Measurements from ENCODE around the gene POMGNT1. TPM values are rescaled to one million over a fixed set of nuclear protein-coding genes. Genes with fewer than 3 reads are reported as not detected.

The POMGNT1 gene
- total and polyA plus RNA-seq, 2 of the 8 experiments (the other 6 are each of a cell fraction or from before 2014, with no cell fraction given): 28.0 to 40.3 TPM

DNA sequence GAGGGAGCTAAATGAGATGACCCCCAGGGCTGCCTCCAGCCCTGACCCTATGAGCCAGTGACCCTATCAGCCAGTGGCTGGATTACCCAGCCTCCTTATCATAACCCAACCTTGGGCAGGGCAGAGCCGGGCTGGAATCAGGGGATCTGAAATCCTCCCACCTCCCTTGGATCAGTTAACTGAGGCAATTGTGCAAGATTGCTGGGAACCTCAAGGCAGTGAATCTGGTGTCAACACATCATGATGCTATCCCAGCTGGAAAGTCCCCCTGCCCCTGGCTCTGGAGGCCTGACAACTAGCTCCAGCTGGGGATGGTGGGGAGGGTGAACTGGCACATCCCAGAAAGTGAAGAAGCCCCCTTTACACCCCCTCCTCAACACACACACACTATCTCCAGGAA lies 29.8 kb downstream of the POMGNT1 start:
- WGBS, 2 experiments (ENCODE audit: extremely low coverage in 1 of 2, insufficient coverage in 1 of 2, insufficient read length in 1 of 2, insufficient replicate concordance in 2 of 2, low coverage in 1 of 2, low lambda C conversion rate in 2 of 2, missing lambda C conversion rate in 1 of 2): 93% methylated on average over 1 of the region's 1 CpG; no CpG with 5 or more reads in 1 of the 2 experiments
- H2AFZ ChIP-seq (ENCODE audit: low read length): no peak overlapping the region
- H3K9ac ChIP-seq (replicated peaks in 1 of 4; ENCODE audit: extremely low read depth in 1 of 4, low read depth in 3 of 4, low read length in 3 of 4): no peak overlapping the region
- no peaks in the 10 kb centered on the region for H3K9me3 ChIP-seq (ENCODE audit: insufficient read depth in 2 of 2, low read depth in 1 of 2, low read length in 1 of 2)
- no peak overlapping the region for H3K18ac ChIP-seq (ENCODE audit: extremely low read depth, low read length)
- no peak overlapping the region for H4K5ac ChIP-seq (ENCODE audit: insufficient read length, low read depth, low read length)
- H4K8ac ChIP-seq (ENCODE audit: extremely low read depth, insufficient read depth, low read length): no peak overlapping the region
- 0 out of 2 replicates have a peak overlapping the region, but pooled peaks have one; percentile 13 for H2BK20ac ChIP-seq (ENCODE audit: low read length)
- H2BK12ac ChIP-seq (ENCODE audit: low read depth, low read length): no peak overlapping the region
- no peaks in the 10 kb centered on the region for H3K79me1 ChIP-seq (ENCODE audit: low read depth, low read length)
- H3K14ac ChIP-seq (ENCODE audit: insufficient read length): no peak overlapping the region
- DNase-seq (ENCODE audit: low read depth in 1 of 2, low spot score in 2 of 2) (no peak), FAIRE-seq (no peak)
- no peak overlapping the region for H2BK5ac ChIP-seq (ENCODE audit: low read depth, low read length)
- H3K23ac ChIP-seq (ENCODE audit: insufficient read length): no peak overlapping the region
- 0 out of 2 replicates have a peak overlapping the region, but pooled peaks have one; percentile 83 for H2BK15ac ChIP-seq (ENCODE audit: low read length)
- POLR2A ChIA-PET (ENCODE audit: partially characterized antibody): interaction anchor here (0.6 to 2.9 kb wide), 4 partner anchors 22 to 549 kb away, joined by 3 to 8 read pairs (median 3); partner anchors contain the start of gene PIK3R3
- H4K91ac ChIP-seq (replicated peaks; ENCODE audit: insufficient read length, low read length): no peak overlapping the region
- no peaks in the 10 kb centered on the region for H4K20me1 ChIP-seq (replicated peaks in 1 of 2; ENCODE audit: control insufficient read depth in 1 of 2, insufficient read depth in 2 of 2, low read length in 2 of 2)
- no peaks in the 10 kb centered on the region; the same call in 1 of the 2 replicates for H3K23me2 ChIP-seq (ENCODE audit: low read depth, low read length)
- H3K4me3 ChIP-seq (ENCODE audit: extremely low read depth in 1 of 4, insufficient read depth in 2 of 4, low read depth in 3 of 4, low read length in 4 of 4): no peak overlapping the region
- no peak overlapping the region for H2AK5ac ChIP-seq (ENCODE audit: low read depth, low read length)
- H2BK120ac ChIP-seq (replicated peaks; ENCODE audit: low read depth, low read length): no peak overlapping the region
- no peaks in the 10 kb centered on the region for H3K79me2 ChIP-seq (ENCODE audit: control insufficient read depth in 1 of 2, insufficient read depth in 2 of 2, low read length in 2 of 2)
- CTCF ChIA-PET (ENCODE audit: partially characterized antibody): interaction anchor here (0.6 to 8.7 kb wide), 6 partner anchors 10 to 132 kb away, joined by 3 to 67 read pairs (median 10); no protein-coding TSS in a partner anchor
- peaks cover 0 to 14% (median 9%) of the 10 kb centered on the region in 4 experiments; a peak in 5 of 7 replicates for H3K27me3 ChIP-seq (replicated peaks in 1 of 4; ENCODE audit: control insufficient read depth in 3 of 4, extremely low read depth in 1 of 4, insufficient read depth in 3 of 4, low read length in 3 of 4)
- peaks cover under 1 to 23% (median 11%) of the 10 kb centered on the region in 4 experiments for H3K4me1 ChIP-seq (replicated peaks in 1 of 4; ENCODE audit: control insufficient read depth in 3 of 4, insufficient read depth in 4 of 4, low read length in 3 of 4)
- no peak overlapping the region for H3K56ac ChIP-seq (replicated peaks; ENCODE audit: insufficient read length, low read depth, low read length)
- no peak overlapping the region for H3K27ac ChIP-seq (ENCODE audit: low read depth, low read length)
- H3K36me3 ChIP-seq (ENCODE audit: control insufficient read depth in 2 of 4, insufficient read depth in 4 of 4, low read length in 3 of 4): no peaks in the 10 kb centered on the region
- no peak overlapping the region for H3K4ac ChIP-seq (replicated peaks; ENCODE audit: insufficient read length, low read depth, low read length)
- H3K4me2 ChIP-seq (ENCODE audit: insufficient read depth in 1 of 2, low read depth in 2 of 2, low read length in 2 of 2): no peak overlapping the region
- no peak for TF ChIP-seq HDAC6 (IDR thresholded peaks at IDR 0.05; ENCODE audit: low read depth, low read length)
- no peak for TF ChIP-seq POU5F1 (IDR thresholded peaks at IDR 0.05; ENCODE audit: low read depth, low read length)
- TF ChIP-seq, protein P1, sequence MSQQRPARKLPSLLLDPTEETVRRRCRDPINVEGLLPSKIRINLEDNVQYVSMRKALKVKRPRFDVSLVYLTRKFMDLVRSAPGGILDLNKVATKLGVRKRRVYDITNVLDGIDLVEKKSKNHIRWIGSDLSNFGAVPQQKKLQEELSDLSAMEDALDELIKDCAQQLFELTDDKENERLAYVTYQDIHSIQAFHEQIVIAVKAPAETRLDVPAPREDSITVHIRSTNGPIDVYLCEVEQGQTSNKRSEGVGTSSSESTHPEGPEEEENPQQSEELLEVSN (IDR thresholded peaks at IDR 0.05): no peak
- TF ChIP-seq ASH2L (IDR thresholded peaks at IDR 0.05; ENCODE audit: low read length): no peak
- no peak for TF ChIP-seq RBBP5 (IDR thresholded peaks at IDR 0.05; ENCODE audit: borderline replicate concordance, low read depth, low read length)
- no peak for TF ChIP-seq KDM4A (IDR thresholded peaks at IDR 0.05; ENCODE audit: low read depth, low read length, severe bottlenecking)
- TF ChIP-seq KDM5A (IDR thresholded peaks at IDR 0.05; ENCODE audit: low read length): no peak
- no peak for TF ChIP-seq MAFK (IDR thresholded peaks at IDR 0.05; ENCODE audit: low read depth, low read length)
- TF ChIP-seq FOSL1 (IDR thresholded peaks at IDR 0.05; ENCODE audit: insufficient read depth, low read depth, low read length): no peak
- TF ChIP-seq SIX5 (IDR thresholded peaks at IDR 0.05; ENCODE audit: low read depth, low read length): no peak
- TF ChIP-seq CBX8 (IDR thresholded peaks at IDR 0.05; ENCODE audit: borderline replicate concordance, low read depth, low read length): no peak
- no peak for TF ChIP-seq RFX5 (IDR thresholded peaks at IDR 0.05; ENCODE audit: borderline replicate concordance, low read depth, low read length)
- no peak for TF ChIP-seq PHF8 (conservative IDR thresholded peaks at IDR 0.05; ENCODE audit: low read depth, low read length)
